HS-5 (cell line): ENCODE measurements around the gene JAG1.
"Not testable (repeated sequence)": the region's sequence is repeated elsewhere in the genome, so short reads cannot be mapped to it uniquely, and the experiment has no call there.

ENCODE experiments used
- DNase-seq: peaks from one replicate; pipeline ENCODE4 v3.0.0-alpha.2; 2012; ENCODE audit warnings: low read depth

JAG1 gene

DNA sequence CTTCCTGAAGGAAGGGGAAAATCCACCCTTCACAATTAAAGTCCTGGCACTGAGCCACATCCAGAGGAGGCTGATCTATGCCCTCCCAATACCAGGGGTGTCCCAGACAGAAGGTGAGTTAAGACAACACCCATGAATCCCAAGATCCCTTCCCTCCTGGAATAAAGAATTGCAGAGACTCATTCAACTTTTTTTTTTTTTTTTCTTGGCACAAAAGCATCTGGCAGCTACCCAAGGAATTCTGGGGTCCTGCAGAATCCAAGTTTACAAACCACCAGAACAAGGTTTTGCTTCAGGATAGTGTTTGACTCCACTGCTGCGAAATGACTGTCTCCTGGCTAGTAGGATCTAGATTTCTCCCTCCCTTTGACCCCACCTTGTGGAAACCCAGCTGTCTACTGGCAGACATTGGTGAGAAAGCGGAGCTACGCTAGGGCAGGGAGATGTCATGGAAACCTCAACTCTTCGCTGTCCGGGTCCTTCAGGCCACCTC, 37.4 kb downstream of the JAG1 start:
- DNase-seq: no peak

DNA sequence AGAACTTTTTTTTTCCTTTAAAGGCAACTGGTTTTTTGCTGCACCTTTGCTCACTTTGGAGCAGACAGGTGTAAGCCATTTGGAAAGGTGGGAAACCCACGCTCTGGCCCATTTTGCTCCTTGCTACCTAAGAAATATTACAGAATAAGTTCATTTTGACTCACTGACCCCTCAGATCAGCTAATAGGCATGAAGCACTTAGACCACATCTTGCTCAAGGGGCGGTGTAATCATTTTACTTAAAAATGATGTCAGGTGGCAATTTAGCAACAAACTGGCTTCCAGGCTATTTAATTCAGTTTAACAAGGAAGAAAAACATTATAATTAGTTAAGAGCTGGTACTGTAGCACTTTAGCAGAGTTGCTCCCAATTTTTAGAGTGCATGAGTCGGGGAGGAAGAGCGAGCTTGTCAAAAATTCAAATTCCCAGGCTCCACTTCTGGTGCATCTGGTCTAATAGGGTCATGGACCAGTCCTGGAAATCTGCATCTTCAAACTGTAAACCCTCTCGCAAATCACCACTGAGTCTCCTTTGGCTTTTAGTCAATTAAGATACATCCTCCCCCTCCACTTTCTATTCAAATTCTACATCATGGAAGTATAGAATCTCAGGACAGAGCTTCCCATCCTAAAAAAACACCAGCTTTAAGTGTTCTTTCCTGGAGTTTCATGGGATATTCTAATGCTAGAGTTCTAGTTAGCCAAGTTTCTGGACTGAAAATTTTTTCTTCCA, 38.2 kb downstream of the JAG1 start:
- no peak for DNase-seq

DNA sequence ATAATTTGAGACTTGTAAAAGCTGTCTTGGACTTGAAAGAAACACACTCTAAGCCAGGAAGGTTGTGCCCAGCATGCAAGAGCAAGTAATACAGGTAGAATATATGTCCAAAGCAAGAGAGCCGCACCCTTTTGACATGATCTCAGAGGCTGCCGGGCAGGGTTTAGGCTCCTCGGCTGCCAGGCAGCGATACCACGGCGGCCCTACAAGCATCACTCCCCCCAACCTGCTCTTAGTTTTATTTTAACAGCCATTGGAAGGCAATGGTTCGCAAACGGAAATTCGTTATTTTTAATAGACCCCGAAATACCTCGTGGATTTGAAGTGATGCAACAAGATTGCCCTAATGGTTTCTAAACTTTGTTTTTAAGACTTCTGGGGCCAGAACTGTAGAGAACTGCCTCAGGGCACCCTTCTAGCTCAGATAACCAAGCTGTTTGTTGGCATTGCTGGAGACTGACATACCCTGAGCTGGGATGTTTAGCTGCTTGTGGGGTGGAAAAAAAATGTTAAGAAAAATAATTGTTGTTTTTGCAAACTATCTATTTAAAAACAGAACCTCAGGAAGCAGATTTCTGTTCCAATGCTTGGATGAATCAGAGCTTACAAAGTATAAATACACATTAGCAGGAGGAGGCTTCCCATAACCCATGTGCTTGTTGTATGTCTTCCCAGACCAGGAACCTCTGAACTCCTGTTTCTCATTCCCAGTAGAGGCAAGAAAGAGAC, 39.0 kb downstream of the JAG1 start:
- no peak for DNase-seq

DNA sequence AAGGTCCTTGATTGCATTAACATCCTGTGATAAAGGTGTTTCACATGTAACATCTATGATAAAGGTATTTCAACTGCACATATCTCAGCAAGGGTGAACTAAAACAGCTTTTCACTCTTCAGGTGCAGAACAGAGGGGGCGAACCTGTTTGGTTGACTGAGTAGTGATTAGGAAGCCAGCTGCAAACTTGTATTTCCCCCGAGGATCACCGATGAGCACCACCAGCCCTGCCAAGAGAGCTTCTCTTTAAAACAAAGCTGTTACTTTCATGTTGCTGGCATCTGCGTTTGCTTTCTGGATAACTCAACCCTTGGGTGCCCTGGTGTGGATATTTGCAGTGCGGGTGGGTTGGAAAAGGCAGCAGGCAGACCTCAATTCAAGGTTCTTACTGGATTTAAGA, 39.6 kb downstream of the JAG1 start:
- DNase-seq: no peak

DNA sequence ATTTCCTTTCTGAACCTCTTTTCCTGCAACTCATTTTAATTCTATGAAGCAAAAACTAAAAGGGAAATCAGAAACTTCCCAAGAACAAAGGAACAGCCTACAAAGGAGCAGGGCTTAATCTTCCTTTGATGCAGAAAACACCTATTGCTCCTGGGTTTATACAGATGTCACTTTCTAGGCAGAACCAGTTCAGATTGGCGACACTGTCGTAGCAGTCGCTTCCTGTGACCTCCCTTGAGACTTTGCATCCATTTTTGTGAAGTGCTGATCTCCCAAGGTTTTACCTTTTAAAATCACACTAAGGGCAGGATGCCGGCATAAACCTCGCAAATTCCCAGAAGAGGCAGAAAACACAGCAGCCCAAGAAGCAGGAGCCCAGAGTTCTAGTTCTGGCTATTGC, 40.1 kb downstream of the JAG1 start:
- no peak for DNase-seq

DNA sequence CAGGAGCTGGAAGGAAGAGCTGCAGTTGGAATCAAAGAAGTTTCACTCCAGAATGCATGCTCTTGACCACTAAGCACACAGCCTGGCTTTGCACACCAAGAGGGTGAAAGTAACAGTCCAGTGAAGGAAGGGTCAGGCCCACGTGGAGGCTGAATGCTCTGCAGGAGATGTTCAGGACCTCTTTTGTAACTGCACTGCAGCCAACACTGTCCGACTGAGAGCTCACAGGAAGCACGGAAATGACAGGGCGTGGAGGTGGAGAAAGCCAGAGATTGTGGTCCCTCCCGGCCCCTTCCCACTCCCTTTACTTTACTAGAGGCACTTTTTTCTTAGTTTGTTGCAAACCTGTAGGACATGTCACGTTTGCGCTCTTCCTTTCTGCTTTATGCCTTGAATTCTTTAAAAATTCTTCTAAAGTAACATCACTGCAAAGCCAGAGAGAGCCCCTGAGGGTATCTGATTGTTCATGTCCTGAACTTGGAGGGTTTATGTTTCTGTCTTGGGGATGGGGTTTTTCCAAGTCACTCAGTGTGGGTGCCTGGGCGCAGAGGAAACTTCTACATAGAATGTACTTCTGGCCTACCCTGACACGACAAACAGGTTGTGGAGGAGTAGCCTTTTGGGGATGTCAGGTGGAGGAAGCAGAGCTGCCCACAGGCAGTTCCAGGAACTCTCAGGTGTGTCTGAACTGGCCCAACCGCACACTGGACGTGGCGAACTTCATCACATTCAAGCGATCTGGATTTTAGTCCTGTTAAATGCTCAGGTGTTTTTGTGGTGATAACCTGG, 40.9 kb downstream of the JAG1 start:
- DNase-seq: no peak

DNA sequence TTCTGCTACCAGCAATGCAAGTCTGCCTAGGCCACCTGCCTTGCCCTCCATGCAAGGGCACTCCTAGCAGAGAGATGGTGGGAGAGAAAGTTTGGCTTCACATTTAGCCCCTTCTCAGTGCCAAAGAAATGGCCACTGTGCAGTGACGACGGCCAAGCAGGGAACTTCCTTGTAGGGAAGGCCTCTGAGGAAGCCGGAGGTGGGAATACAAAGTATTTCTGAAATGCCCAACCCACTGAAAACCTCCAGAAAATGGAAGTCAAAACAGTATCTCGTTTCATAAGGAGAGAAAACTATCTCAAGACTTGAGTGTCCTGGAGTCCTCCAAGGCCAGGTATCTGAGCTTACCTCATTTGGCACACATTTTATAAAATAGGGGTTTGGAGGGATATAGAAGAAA, 42.7 kb downstream of the JAG1 start:
- no peak for DNase-seq

DNA sequence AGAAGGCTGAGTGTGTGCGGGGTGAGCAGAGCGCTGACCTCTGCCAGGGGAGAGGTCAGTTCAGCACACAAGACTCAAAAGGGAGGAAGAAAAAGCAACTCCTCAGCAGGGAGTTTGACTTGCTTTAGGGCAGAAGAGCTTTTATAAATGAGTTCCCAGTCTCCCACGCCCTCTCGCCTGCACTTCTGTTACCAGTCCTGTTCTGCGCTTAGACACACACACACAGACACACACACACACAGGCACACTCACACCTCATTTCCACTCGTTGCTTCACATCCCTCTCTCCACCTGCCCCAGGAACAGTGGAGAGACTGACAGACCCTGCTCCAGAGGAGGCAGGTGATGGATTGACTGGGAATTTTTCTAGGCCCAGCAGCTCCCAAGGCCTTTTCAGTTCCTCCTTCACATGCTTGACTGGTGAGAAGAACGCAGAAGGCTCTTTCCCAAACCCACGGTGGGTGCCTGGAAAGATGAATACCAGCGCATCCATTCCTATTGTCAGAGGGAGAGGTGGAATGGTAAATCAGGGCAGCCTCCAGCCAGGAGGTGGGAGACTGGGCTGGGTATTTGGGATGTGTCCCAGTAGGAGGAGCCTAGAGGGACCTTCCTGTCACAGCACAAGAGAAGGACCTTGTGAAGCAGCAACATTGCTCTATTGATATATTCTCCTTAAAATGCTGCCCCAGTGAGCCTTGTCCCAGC, 43.7 kb downstream of the JAG1 start:
- no peak for DNase-seq

DNA sequence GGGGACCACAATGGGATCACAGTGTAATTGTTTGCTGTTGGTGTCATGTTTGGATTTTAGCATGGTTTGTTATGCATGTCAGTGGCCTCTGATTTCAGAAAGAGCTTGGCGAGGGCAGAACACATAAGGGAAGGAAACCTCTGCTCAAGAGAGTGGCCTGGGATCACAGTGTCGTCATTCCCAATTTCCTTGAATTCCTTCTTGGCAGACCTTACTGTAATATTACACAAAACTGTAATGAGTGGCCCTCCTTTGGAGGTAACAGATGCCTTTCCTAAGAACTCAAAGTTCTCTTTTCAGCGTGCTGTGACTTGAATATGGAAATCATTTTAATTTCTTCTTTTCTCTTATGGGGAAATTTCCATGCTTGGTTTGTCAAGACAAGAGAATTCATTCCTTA, 46.9 kb downstream of the JAG1 start:
- no peak for DNase-seq

DNA sequence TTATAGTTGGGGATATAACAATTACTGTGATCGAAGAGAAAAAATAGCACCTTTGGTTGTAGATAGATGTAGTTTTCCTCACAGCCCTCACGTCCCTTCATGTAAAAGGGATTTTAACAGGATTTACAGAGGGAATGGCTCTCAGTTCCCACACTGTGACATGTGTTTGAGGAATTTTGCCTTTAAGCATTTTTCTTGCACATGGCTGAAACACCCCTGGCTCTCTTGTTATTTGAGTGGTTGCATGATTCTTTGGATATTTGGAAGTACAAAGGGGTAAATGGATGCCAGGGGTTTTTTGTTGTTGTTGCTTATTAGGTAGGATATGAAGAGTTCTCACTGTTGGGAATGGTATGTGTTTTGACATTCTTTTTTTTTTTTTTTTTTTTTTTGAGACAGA, 48.2 kb downstream of the JAG1 start:
- DNase-seq: no peak

DNA sequence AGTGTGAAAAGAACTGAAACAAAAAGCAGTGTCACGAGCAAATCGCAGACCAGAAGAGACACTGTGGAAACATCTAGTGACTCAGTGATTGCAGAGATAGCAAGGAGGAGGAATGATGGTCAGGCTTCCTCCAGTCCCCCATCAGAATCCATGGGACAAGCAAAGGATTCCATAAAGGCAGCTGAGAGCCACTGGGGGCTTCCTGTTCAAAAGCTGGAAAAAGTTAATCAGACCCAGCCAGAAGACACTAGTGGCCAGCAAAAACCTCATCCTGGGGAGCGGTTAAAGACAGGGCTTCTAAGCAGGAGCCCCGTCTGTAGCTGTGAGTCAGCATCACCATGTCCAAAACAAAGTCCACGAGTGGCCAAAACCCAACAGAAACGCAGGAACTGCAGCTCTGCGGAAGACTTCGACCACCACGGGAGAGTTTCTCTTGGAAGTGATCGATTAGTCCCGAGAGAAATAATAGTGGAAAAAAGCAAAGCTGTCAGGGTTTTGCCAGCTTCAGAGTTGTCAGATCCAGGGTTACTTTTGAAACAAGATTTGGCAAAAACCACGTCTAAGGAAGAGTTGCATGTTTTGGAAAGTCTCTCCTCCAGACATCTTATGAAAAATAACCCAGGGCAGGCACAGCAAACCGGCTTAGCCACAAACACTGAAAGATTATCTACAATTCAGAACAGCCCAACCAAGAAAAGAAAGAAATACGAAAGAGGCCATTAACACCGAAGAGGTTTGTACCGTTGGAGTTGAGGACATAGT, 51.0 kb downstream of the JAG1 start:
- no peak for DNase-seq

DNA sequence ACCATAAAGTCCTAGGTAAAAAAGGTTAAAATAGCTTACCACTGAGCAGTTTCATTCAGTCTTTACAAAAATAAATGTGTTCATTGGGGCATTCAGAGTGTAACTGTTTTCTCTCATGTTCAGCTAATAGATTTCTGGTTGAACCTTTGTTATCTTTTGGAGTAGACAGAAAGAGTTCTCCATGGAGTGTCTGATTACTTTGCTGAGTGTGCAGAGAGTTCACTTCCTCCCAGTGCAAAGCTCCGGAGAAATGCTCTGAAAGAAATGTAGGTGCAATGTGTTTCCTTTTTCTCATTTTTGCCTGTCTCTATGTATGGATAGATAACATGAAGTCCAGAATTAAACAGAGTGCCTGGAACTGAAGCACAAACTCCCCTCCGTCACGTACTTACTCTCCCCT, 52.6 kb downstream of the JAG1 start:
- DNase-seq: no peak

DNA sequence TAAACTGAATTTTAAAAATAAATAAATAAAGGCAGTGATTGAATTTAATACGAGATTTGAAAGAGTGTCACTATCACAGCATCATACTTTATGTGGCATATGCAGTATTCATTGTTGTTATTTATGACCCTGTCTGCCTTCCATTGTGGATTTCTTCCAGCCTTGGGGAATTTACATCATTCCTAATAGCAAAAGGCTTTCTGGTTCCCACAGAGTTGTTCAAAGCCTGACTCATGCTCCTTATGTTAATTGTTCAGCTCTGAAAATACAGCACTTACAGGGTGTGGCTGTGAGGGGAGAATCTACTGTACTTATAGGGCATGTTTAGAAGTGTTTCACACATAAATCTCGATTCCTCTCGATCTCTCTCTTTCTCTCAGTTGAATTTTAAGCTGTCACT, 54.4 kb downstream of the JAG1 start:
- peak; percentile 65 for DNase-seq

DNA sequence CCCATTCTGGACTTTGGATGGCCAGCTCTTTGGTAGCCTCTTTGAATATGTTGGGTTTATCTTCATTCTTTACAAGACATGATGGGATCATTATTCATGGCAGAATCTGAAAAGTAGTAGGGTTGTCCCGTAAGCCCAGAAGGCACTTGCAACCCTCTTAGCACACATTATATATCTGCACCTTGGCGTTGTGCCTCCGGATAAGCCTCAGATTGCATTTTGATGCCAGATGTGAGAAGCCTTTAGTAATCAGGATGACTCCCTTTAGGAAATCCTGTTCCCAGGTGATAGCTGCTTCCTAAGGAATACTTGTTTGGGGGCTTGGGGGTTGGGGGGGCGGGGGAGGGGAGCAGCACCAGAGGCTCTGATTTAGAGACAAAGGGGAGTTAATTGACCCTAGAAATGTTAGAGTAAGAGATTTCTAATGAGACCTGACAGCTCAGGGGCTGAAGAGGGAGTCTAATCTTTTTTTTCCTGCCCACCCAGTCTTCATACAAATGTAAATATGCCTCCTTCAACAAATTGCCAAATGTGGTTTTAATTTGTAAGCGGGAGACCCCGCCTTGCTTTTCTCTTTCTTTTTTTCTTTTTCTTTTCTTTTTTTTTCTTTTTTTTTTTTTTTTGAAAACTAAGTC, 55.1 kb downstream of the JAG1 start:
- DNase-seq: no peak

DNA sequence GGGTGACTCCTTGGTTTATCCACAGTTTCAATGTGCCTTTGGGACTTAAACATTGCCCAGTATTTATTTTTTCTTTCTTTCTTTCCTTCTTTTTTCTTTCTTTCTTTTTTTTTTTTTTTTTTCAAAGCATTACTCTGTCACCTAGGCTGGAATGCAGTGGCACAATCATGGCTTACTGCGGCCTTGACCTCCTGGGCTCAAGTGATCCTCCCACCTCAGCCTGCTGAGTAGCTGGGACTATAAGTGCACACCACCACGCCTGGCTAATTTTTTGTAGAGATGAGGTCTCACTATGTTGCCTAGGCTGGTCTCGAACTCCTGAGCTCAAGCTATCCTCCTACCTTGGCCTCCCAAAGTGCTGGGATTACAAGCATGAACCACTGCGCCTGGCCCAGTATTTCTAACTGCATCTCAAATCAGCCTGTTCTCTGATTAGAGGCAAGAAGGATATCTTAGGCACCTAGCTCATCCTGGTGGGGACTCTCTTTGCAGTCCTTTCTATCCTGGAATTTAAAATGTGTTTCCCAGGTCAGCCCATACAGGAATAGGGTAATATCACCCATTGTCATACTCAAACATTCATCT, 56.2 kb downstream of the JAG1 start:
- not testable (repeated sequence) for DNase-seq

DNA sequence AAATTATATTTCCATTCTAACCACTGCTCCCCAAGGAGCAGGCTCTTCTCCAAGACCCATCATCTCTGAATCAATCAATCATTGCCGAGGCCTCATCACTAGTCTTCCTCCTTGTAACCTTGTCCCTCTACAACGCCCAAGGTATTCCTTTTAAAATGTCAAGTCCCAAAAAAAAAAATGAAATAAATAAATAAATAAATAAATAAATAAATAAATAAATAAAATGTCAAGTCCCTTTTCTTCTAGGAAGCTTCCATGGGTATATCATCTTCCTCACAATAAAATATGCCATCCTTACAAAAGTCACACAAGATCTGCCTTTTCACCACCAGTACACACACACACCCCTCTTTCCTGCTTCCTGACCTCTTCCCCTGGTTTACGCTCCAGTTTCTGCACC, 57.6 kb downstream of the JAG1 start:
- no peak for DNase-seq

DNA sequence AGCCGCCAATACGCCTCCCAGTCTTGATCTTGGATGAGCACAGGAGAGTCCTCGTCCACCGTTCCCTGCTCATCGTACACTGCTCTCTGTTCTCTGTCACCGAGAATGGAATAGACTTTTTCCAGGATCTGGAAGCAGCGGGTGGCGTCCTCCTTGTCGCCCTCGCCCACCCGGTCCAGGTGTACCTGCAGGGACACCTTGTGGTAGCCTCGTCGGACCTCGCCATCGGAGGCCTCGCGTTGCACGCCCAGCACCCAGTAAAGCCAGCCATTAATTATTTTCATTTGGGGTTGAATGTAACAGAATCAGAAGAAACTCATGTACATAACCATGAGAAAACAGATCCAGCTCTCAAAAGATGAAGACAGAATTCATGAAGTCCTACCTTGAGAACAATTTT, 59.9 kb downstream of the JAG1 start:
- DNase-seq: no peak

DNA sequence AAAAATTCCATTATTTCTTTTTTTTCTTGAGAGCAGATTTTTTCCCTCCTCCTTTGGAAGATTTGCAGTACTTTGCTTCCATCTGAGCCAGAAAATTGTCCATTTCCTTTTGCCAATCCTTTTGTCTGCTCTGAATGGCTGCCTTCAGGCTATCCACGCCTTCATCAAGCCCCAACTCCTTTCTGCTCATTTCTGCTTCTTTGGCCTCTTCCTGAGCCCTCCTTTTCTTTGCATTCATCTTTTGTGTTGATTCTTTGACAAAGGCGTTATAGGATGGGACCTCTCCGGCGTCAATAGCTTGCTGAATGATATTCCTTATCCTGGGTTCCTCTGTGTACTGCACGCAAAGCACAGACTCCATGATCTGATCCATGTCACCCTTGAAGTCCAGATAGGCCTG, 60.4 kb downstream of the JAG1 start:
- not testable (repeated sequence) for DNase-seq

DNA sequence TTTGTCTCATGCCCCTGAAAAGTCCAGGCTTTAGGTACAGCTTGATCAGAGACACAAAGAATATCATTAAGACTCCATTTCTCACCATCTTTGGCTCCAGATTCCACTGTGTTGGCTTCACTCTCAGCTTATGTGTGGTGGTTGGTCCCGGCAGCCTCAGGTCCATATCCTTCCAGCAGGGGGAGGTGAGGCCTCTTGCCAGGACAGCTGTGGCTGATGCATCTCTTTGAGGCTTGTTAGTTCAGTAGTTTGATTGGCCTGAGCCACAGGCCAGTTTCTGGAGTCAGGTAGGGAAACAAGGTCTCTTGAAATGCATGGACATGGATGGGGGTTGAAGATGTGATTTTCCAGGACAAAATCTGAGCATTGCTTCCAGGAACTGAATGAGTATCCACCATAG, 62.4 kb downstream of the JAG1 start:
- DNase-seq: no peak

DNA sequence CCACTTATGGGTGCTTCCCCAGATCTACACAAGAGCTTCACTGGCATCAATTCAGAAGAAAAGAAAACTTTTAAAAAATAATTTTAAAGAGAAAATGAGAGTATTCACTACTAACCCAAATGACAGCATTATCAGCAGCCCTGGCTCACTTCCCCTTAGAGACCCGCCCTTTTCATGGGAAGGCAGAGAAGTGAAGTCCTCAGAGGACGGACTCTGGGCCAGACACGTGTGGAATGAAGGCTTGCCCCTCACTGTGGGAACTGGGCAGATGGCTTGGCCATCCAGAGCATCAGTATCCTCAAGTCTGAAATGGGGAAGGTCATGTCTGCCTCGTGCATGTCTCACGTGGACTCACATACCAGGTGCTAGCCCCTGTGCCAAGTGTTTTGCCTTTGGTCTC, 63.5 kb downstream of the JAG1 start:
- no peak for DNase-seq

DNA sequence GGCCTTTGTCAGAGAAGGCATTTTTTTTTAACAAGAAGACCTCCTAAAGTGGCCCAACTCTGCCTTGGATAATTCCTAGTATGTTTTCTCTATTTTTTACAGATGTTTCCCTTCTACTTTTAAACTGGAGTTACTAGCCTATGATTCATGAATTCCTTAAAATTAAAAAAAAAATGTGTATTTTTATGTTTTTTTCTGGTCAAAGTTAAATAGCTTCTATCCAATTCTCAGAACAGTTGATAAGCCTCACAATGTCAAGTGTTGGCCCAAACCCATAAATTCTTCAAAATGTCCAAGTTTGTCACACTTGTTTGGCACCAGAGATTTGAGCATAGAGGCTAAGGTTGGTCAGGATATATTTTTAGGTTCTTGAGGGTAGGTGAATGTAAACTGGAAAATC, 64.0 kb downstream of the JAG1 start:
- peak; percentile 2 for DNase-seq
